Mucosa of descending colon (tissue), 3 donors: ENCODE data around the gene FMN1. TPM values are rescaled to one million over a fixed set of nuclear protein-coding genes. Genes with fewer than 3 reads are reported as not detected.

Experiments used
- ATAC-seq: fragments of 200-7000 bp; cut with Tn5 transposase; one replicate; pipeline ENCODE4 v1.9.1; 2020; ENCODE audit warnings: mild to moderate bottlenecking, moderate library complexity
- DNase-seq, 3 donors: peaks; one replicate each; pipeline ENCODE4 v3.0.0-alpha.2; 2020
- H3K36me3 ChIP-seq: fragments of 200-600 bp; one replicate; pipeline ENCODE4 v1.8.0; 2021; ENCODE audit warnings: low read depth, mild to moderate bottlenecking
- H3K4me1 ChIP-seq: fragments of 200-600 bp; one replicate; pipeline ENCODE4 v1.8.0; 2021; ENCODE audit warnings: low read depth, mild to moderate bottlenecking
- H3K4me3 ChIP-seq: fragments of 200-600 bp; one replicate; pipeline ENCODE4 v1.8.0; 2021; ENCODE audit warnings: mild to moderate bottlenecking
- H3K9me3 ChIP-seq: fragments of 200-600 bp; one replicate; pipeline ENCODE4 v1.8.0; 2021; ENCODE audit warnings: mild to moderate bottlenecking
- intact Hi-C, 2 donors: fragments of 100-400 bp; cut with DNase I in 1 of 2; cut with micrococcal nuclease in 1 of 2; formaldehyde crosslinking; loops; one replicate each; pipeline versions ENCODE4 v1.11.0 to v1.11.1; 2022; cut with DNase I, micrococcal nuclease
- total RNA-seq, 3 donors: library from RNA; stranded (reverse); fragmentation: NEBNext Ultra II Directional in 2 of 3; extraction: Animal tissue kit (Norgen Biotek cat#: 25700) in 2 of 3; gene quantifications; one replicate each; pipeline versions ENCODE4 v1.2.1 to v1.2.4, GENCODE V29; 2021 to 2023
- TF ChIP-seq, protein P1 (sequence below): fragments of 200-600 bp; IDR thresholded peaks from one replicate; pipeline ENCODE4 v1.8.0; 2022; ENCODE audit warnings: antibody characterized with exemption, mild to moderate bottlenecking
- donor health status: DM: no; HTN: no; CAD: no; lungs with moderate emphysema.
- donor health status: DM: no; HTN: no; CAD: no.
- donor health status: DM: no; HTN: yes; CAD: no.

FMN1 gene
- total RNA-seq, 3 donors from 2014 or later: 30.8 to 65.1 (median 43.4) TPM

DNA sequence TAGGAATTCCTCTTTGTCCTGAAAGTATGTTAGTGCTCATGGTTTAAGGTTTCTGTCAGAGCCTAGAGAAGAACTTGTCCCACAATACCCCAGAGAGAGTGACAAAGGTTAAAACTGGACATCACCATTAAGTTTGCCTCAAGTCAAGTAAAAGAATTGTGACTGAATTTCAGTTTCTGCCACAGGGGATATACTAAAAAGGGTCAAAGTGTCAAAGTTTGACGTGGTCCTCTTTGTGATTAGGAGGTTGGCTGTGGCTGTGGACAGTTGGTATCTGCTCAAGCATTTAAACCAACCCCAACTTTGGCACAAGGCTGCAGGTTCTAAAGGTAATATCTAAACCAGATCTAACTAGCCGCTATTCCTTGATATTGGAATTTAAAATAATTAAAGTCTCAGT is 26.1 kb downstream of the FMN1 start:
- Histone ChIP-seq H3K36me3 (no peaks in the 10 kb centered on the region), H3K9me3 (no peaks in the 10 kb centered on the region), H3K4me1 (no peaks in the 10 kb centered on the region), H3K4me3 (no peak overlapping the region)
- TF ChIP-seq, protein P1, sequence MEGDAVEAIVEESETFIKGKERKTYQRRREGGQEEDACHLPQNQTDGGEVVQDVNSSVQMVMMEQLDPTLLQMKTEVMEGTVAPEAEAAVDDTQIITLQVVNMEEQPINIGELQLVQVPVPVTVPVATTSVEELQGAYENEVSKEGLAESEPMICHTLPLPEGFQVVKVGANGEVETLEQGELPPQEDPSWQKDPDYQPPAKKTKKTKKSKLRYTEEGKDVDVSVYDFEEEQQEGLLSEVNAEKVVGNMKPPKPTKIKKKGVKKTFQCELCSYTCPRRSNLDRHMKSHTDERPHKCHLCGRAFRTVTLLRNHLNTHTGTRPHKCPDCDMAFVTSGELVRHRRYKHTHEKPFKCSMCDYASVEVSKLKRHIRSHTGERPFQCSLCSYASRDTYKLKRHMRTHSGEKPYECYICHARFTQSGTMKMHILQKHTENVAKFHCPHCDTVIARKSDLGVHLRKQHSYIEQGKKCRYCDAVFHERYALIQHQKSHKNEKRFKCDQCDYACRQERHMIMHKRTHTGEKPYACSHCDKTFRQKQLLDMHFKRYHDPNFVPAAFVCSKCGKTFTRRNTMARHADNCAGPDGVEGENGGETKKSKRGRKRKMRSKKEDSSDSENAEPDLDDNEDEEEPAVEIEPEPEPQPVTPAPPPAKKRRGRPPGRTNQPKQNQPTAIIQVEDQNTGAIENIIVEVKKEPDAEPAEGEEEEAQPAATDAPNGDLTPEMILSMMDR: no peak
- DNase-seq (no peak), ATAC-seq (no peak)
- intact Hi-C loops: no loop called here

DNA sequence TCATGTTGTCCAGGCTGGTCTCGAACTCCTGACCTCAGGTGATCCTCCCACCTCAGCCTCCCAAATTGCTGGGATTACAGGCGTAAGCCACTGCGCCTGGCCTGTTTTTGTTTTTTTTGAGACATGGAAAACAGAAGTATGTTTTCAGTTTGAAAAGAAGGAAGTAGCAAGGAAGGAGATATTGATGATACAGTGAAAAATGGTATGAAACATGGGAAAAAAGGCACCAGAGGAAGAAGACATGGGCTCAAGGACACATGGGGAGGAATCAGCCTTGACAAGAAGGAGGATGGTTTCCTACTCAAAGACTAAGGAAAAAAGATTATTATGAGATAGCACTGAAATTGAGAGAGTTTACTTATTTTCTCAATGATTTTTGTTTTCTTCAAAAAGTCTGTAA is 30.7 kb downstream of the FMN1 start:
- no peak for DNase-seq
- Histone ChIP-seq H3K9me3 (no peaks in the 10 kb centered on the region), H3K4me3 (no peak overlapping the region), H3K36me3 (no peaks in the 10 kb centered on the region), H3K4me1 (peaks cover 2% of the 10 kb centered on the region)
- intact Hi-C loops: no loop called here
- ATAC-seq: no peak
- TF ChIP-seq, protein P1: no peak

DNA sequence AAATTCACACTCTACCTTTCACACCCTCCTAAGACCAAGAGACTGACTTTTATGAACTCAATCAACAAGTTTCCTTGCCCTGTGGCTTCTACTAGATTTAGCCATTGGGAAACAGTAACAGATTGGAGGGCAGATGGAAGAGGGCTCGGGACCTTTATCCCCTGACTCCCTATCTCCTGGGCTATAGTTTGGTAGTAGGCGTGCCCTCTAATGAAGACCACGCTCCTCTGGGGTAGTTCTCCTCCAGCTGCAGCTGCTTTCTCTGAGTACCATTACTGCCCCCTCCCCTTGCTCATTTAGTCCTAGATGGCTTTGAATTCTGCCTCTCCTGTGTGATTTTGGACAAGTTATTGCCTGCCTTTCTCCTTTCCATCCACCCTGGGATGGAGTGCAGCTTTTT is 33.3 kb downstream of the FMN1 start:
- TF ChIP-seq, protein P1: no peak
- DNase-seq (no peak), ATAC-seq (no peak)
- Histone ChIP-seq H3K36me3 (no peaks in the 10 kb centered on the region), H3K4me1 (peaks cover 2% of the 10 kb centered on the region), H3K4me3 (no peak overlapping the region), H3K9me3 (no peaks in the 10 kb centered on the region)
- intact Hi-C loops: no loop called here

DNA sequence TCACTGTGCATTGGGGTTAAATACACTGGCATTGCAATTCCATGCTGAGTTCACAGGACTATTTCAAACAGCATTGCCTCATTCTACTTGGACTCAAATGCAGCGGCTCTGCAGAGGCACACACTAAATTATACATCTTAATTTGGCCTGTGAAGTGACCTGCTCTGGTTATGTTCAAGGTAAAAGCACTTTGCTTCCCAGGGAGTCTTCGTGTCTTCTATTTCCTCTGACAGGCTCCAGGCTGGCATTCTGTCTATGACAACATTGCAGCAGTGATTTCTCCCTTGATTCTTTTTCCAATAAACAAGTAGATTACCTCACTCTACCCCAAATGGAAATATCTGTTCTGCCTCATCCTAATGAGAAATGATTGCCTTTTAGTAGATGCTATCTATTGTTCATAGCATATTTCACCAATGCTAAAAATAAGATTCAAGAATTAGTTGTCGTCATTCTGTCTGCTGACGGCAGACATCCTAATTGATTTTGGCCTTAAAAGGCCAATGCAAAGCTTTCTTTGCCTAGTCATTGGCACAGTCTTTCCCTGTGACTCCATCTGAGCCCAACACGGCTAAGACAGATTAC is 33.8 kb downstream of the FMN1 start:
- TF ChIP-seq, protein P1: no peak
- intact Hi-C loops: no loop called here
- DNase-seq (no peak), ATAC-seq (no peak)
- peaks cover 2% of the 10 kb centered on the region for H3K4me1 ChIP-seq
- H3K36me3 ChIP-seq: no peaks in the 10 kb centered on the region
- no peaks in the 10 kb centered on the region for H3K9me3 ChIP-seq
- H3K4me3 ChIP-seq: no peak overlapping the region

DNA sequence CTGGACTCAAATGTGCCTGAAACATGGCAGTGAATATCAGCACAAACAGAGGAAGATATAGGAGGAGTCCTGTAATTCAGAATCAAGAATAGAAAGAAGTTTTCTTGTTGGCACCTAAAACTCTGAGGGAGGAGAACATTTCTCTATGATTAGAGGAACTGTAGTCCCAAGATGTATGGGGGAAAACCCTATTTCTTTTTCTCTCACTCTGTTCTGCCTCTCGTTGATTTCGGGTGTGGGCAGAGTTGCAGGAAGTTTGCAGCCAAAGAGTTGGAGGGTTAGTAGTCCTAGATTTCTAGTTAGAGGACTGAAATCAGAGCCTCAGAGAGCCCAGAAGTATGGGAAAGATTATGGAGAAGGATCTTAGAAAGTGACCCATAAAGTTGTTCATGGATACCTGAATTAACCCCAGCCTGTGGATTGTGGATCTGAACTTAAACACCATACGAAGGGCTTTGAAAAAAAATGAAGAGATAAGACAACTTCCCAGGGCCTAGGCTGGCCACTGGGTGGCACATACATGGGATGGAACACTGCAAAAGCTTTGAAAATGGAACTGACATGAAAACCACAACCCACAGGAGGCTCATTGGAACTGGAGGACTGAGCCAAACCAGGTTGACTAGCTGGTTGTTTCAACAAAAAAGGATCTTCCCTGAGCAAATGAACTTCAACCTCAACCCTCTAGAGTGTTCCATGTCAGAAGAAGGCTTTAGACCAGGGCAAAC is 34.6 kb downstream of the FMN1 start:
- intact Hi-C loops: no loop called here
- no peaks in the 10 kb centered on the region for H3K9me3 ChIP-seq
- no peak for ATAC-seq

More for the DNA sequence above, 34.6 kb downstream of the FMN1 start:
- TF ChIP-seq, protein P1: no peak
- H3K4me3 ChIP-seq: no peak overlapping the region
- no peaks in the 10 kb centered on the region for H3K36me3 ChIP-seq
- peaks cover 2% of the 10 kb centered on the region for H3K4me1 ChIP-seq
- DNase-seq: no peak
